ENCODE results near the gene CACNA2D3. TPM values are rescaled to one million over a fixed set of nuclear protein-coding genes. Genes with fewer than 3 reads are reported as not detected.

Gene CACNA2D3
- total RNA-seq, 2 donors from 2014 or later = 0.97 TPM; not detected in 1

DNA sequence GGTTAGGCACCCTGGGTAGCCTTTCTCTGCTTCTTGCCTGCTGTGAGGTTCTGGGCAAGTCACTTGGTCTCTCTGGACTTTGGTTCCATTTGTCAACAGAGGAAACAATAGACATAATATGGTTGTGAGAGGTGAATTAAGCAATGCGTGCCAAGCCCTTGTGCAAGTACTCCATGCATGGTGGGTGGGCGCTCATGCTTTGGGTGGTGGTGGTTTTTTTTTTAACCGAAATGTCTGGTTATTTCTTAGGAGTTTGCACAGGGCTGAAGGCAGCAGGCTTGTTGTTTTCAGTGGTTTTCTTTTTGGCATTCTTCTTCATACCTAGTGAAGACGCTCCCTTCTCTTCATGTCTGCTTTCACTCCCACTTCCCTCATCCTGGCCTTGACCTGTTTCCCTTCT lies 889.7 kb downstream of the CACNA2D3 start:
- WGBS, 2 experiments (ENCODE audit: insufficient coverage in 1 of 2, insufficient read length in 1 of 2) = 80 to 91% methylated on average over 1 to 4 of the region's 4 CpGs
- Mint-ChIP-seq H3K27ac (no peak overlapping the region), H3K4me1 (no peaks in the 10 kb centered on the region)

DNA sequence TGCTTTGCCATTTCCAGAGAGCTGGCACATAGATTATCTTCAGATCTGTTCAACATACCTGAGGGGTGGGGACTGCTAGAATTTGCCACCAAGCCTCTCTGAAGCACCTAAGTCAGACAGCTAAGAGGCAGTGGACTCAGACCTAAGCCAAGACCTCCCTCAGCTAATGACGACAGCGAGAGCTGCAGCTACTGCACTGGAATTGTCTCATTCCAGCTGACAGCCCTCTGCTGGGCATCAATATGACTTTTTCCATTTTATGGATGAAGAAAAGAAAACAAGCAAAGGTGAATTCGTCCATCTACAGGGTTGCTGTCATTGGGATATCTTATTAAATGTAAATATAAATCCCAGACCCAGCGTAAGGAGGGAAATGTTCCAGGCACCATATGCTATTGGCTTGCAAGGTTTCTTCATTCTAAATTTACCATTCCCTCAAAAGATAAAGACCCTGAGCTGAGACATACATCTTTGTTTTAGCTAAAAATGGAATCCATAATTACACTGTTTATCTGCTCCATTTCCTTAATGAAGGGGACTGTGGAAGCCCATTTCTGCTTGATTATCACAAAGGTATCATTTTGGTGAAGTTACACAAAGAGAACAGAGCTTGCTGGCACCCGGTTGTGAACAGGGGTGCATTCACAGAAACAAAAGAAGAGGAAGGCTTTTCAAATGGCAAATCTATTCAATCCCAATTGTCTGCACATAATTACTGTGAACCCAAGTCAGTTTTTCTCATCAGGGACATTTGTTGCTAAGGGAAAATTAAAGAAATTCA lies 891.0 kb downstream of the CACNA2D3 start:
- H3K36me3 ChIP-seq (ENCODE audit: control insufficient read depth, insufficient read depth, low read length) = no peaks in the 10 kb centered on the region
- no peaks in the 10 kb centered on the region for H3K36me3 Mint-ChIP-seq (ENCODE audit: low read depth)
- TF ChIP-seq, protein P1, sequence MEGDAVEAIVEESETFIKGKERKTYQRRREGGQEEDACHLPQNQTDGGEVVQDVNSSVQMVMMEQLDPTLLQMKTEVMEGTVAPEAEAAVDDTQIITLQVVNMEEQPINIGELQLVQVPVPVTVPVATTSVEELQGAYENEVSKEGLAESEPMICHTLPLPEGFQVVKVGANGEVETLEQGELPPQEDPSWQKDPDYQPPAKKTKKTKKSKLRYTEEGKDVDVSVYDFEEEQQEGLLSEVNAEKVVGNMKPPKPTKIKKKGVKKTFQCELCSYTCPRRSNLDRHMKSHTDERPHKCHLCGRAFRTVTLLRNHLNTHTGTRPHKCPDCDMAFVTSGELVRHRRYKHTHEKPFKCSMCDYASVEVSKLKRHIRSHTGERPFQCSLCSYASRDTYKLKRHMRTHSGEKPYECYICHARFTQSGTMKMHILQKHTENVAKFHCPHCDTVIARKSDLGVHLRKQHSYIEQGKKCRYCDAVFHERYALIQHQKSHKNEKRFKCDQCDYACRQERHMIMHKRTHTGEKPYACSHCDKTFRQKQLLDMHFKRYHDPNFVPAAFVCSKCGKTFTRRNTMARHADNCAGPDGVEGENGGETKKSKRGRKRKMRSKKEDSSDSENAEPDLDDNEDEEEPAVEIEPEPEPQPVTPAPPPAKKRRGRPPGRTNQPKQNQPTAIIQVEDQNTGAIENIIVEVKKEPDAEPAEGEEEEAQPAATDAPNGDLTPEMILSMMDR (conservative IDR thresholded peaks at IDR 0.05) = peak; percentile 41
- no peaks in the 10 kb centered on the region for H3K9me3 ChIP-seq (ENCODE audit: control insufficient read depth, low read length)
- H3K27me3 Mint-ChIP-seq (ENCODE audit: insufficient read depth) = no peaks in the 10 kb centered on the region
- no peak overlapping the region for H3K4me3 Mint-ChIP-seq
- H3K27ac Mint-ChIP-seq = no peak overlapping the region
- no peaks in the 10 kb centered on the region for H3K27me3 ChIP-seq (ENCODE audit: control insufficient read depth, insufficient read depth, low read length, poor library complexity, severe bottlenecking)
- H3K27ac ChIP-seq (ENCODE audit: low read depth, low read length) = no peak overlapping the region
- no peaks in the 10 kb centered on the region for H3K4me1 ChIP-seq (ENCODE audit: control insufficient read depth, insufficient read depth, low read length)
- 87 to 91% methylated on average over 3 to 5 of the region's 5 CpGs for WGBS, 2 experiments (ENCODE audit: insufficient coverage in 1 of 2, insufficient read length in 1 of 2)
- no peak overlapping the region for H3K9ac ChIP-seq (ENCODE audit: extremely low read depth, low read length, poor library complexity, severe bottlenecking)
- H3K9me3 Mint-ChIP-seq = no peaks in the 10 kb centered on the region
- H3K4me3 ChIP-seq (ENCODE audit: low read length) = no peak overlapping the region
- DNase-seq = no peak
- no peaks in the 10 kb centered on the region for H3K4me1 Mint-ChIP-seq

More for the DNA sequence above, 889.7 kb downstream of the CACNA2D3 start:
- TF ChIP-seq, protein P1 (conservative IDR thresholded peaks at IDR 0.05) = no peak
- Mint-ChIP-seq H3K36me3 (ENCODE audit: low read depth) (no peaks in the 10 kb centered on the region), H3K9me3 (no peaks in the 10 kb centered on the region), H3K4me3 (no peak overlapping the region), H3K27me3 (ENCODE audit: insufficient read depth) (no peaks in the 10 kb centered on the region)
- no peak overlapping the region for H3K9ac ChIP-seq (ENCODE audit: extremely low read depth, low read length, poor library complexity, severe bottlenecking)
- H3K27ac ChIP-seq (ENCODE audit: low read depth, low read length) = no peak overlapping the region
- no peaks in the 10 kb centered on the region for H3K4me1 ChIP-seq (ENCODE audit: control insufficient read depth, insufficient read depth, low read length)
- no peaks in the 10 kb centered on the region for H3K36me3 ChIP-seq (ENCODE audit: control insufficient read depth, insufficient read depth, low read length)
- H3K9me3 ChIP-seq (ENCODE audit: control insufficient read depth, low read length) = no peaks in the 10 kb centered on the region
- H3K27me3 ChIP-seq (ENCODE audit: control insufficient read depth, insufficient read depth, low read length, poor library complexity, severe bottlenecking) = no peaks in the 10 kb centered on the region
- DNase-seq = no peak
- H3K4me3 ChIP-seq (ENCODE audit: low read length) = no peak overlapping the region

DNA sequence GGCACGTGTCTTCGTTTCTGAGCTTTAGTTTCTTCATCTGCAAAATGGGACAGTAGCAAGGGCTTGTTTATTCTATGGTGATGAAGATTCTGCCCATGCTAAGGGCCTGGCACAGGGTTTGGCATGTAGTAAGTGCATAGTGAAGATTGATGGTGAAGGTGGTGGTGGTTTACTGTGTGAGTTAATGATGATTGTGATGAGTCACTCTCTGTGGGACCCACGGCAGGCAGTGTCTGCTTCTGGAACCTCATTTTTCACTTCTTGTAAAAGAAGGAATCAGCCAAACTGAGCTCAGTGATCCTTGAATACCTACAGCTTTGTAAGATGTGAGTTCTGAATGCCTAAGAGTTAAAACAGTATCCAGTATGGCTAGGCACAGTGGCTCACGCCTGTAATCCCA lies 891.7 kb downstream of the CACNA2D3 start:
- no peaks in the 10 kb centered on the region for H3K9me3 ChIP-seq (ENCODE audit: control insufficient read depth, low read length)
- H3K27ac Mint-ChIP-seq = no peak overlapping the region
- WGBS, 2 experiments (ENCODE audit: insufficient coverage in 1 of 2, insufficient read length in 1 of 2) = 72 to 88% methylated on average over 3 to 4 of the region's 4 CpGs
- DNase-seq = no peak
- H3K36me3 Mint-ChIP-seq (ENCODE audit: low read depth) = no peaks in the 10 kb centered on the region
- no peak overlapping the region for H3K4me3 Mint-ChIP-seq
- H3K4me3 ChIP-seq (ENCODE audit: low read length) = no peak overlapping the region
- no peaks in the 10 kb centered on the region for H3K4me1 ChIP-seq (ENCODE audit: control insufficient read depth, insufficient read depth, low read length)
- no peak overlapping the region for H3K9ac ChIP-seq (ENCODE audit: extremely low read depth, low read length, poor library complexity, severe bottlenecking)
- no peaks in the 10 kb centered on the region for H3K9me3 Mint-ChIP-seq
- H3K27me3 ChIP-seq (ENCODE audit: control insufficient read depth, insufficient read depth, low read length, poor library complexity, severe bottlenecking) = no peaks in the 10 kb centered on the region
- TF ChIP-seq, protein P1 (conservative IDR thresholded peaks at IDR 0.05) = no peak
- H3K36me3 ChIP-seq (ENCODE audit: control insufficient read depth, insufficient read depth, low read length) = no peaks in the 10 kb centered on the region
- H3K27ac ChIP-seq (ENCODE audit: low read depth, low read length) = no peak overlapping the region
- H3K4me1 Mint-ChIP-seq = no peaks in the 10 kb centered on the region
- no peaks in the 10 kb centered on the region for H3K27me3 Mint-ChIP-seq (ENCODE audit: insufficient read depth)

Data from endodermal cell (in vitro differentiated cells).